Hippocampal formation (tissue), 2 donors: ENCODE results near the gene ARHGAP42.
"Not testable (repeated sequence)": the region's sequence is repeated elsewhere in the genome, so short reads cannot be mapped to it uniquely, and the experiment has no call there.

ENCODE experiments used
- DNase-seq, 2 donors: peaks; one replicate each; lab custom pipeline; 2025; lab: John Stamatoyannopoulos, UW

ARHGAP42 gene

GRCh38 chr11:100726680-100727079 lies 39.6 kb downstream of the ARHGAP42 start:
- DNase-seq = no peak

GRCh38 chr11:100727410-100727809 lies 40.3 kb downstream of the ARHGAP42 start:
- DNase-seq = no peak

GRCh38 chr11:100730266-100730665 lies 43.2 kb downstream of the ARHGAP42 start:
- DNase-seq = no peak

GRCh38 chr11:100731471-100731870 lies 44.4 kb downstream of the ARHGAP42 start:
- DNase-seq = no peak

GRCh38 chr11:100732949-100733348 lies 45.9 kb downstream of the ARHGAP42 start:
- DNase-seq = no peak

GRCh38 chr11:100734743-100735527 lies 47.8 kb downstream of the ARHGAP42 start:
- no peak for DNase-seq

- DNase-seq = no peak
Observed at GRCh38 chr11:100735949-100736675, 49.0 kb downstream of the ARHGAP42 start.

GRCh38 chr11:100738701-100739270 lies 51.7 kb downstream of the ARHGAP42 start:
- no peak for DNase-seq

GRCh38 chr11:100739666-100740065 lies 52.6 kb downstream of the ARHGAP42 start:
- DNase-seq = no peak

- DNase-seq = no peak
Observed at GRCh38 chr11:100740440-100740839, 53.4 kb downstream of the ARHGAP42 start.

GRCh38 chr11:100741866-100742625 lies 55.0 kb downstream of the ARHGAP42 start:
- no peak for DNase-seq

- DNase-seq = no peak
Observed at GRCh38 chr11:100746448-100746847, 59.4 kb downstream of the ARHGAP42 start.

- no peak for DNase-seq
Observed at GRCh38 chr11:100748153-100748552, 61.1 kb downstream of the ARHGAP42 start.

GRCh38 chr11:100749887-100750565 lies 62.9 kb downstream of the ARHGAP42 start:
- DNase-seq = not testable (repeated sequence)

- not testable (repeated sequence) for DNase-seq
Observed at GRCh38 chr11:100750566-100750891, 63.4 kb downstream of the ARHGAP42 start.

- DNase-seq = no peak
Observed at GRCh38 chr11:100752371-100753171, 65.5 kb downstream of the ARHGAP42 start.

GRCh38 chr11:100753172-100753543 lies 66.1 kb downstream of the ARHGAP42 start:
- no peak for DNase-seq

GRCh38 chr11:100753571-100753970 lies 66.5 kb downstream of the ARHGAP42 start:
- no peak for DNase-seq

GRCh38 chr11:100756559-100756958 lies 69.5 kb downstream of the ARHGAP42 start:
- no peak for DNase-seq

- DNase-seq = no peak
Observed at GRCh38 chr11:100757646-100758045, 70.6 kb downstream of the ARHGAP42 start.

- DNase-seq = no peak
Observed at GRCh38 chr11:100759106-100759505, 72.0 kb downstream of the ARHGAP42 start.
